Myocyte (in vitro differentiated cells): Measurements from ENCODE around the gene IGSF11. TPM values are rescaled to one million over a fixed set of nuclear protein-coding genes. Genes with fewer than 3 reads are reported as not detected.
"Not testable (repeated sequence)": the region's sequence is repeated elsewhere in the genome, so short reads cannot be mapped to it uniquely, and the experiment has no call there.

Experiments used
- DNase-seq: peaks from one replicate; pipeline ENCODE4 v3.0.0-alpha.2; 2012; ENCODE audit warnings: low read depth
- polyA plus RNA-seq: library from polyadenylated mRNA; unstranded; fragments of >200 nt; gene quantifications from one replicate; pipeline ENCODE4 v1.2.1, GENCODE V29; 2012; ENCODE audit warnings: missing spikeins
- total RNA-seq: library from RNA; depleted of rRNA; stranded (reverse); fragments of >200 nt; gene quantifications from 2 replicates; pipeline ENCODE4 v1.2.3, GENCODE V29; 2014

IGSF11 gene
- 0.10 and 0.27 TPM in 2 replicates for total RNA-seq
- 0.04 TPM for polyA plus RNA-seq

- peak; percentile 47 for DNase-seq
Measured at GRCh38 chr3:119034256-119035013, at the start of gene IGSF11. TSS of gene IGSF11 (minus strand) at chr3:119034846. CDS start at chr3:119034582, 264 bp downstream.

GRCh38 chr3:119080364-119080763, 45.7 kb upstream of the IGSF11 start:
- no peak for DNase-seq

- DNase-seq = no peak
Measured at GRCh38 chr3:119073258-119074001, 38.8 kb upstream of the IGSF11 start.

- DNase-seq = not testable (repeated sequence)
Measured at GRCh38 chr3:119072451-119072850, 37.8 kb upstream of the IGSF11 start.

- DNase-seq = no peak
Measured at GRCh38 chr3:119069725-119070124, 35.1 kb upstream of the IGSF11 start.

- DNase-seq = no peak
Measured at GRCh38 chr3:119063471-119063870, 28.8 kb upstream of the IGSF11 start.

GRCh38 chr3:119062892-119063291, 28.2 kb upstream of the IGSF11 start:
- DNase-seq = no peak

- DNase-seq = no peak
Measured at GRCh38 chr3:119044593-119044992, 9.9 kb upstream of the IGSF11 start.

- no peak for DNase-seq
Measured at GRCh38 chr3:119042162-119042561, 7.5 kb upstream of the IGSF11 start.

GRCh38 chr3:119035014-119035346, 334 bp upstream of the IGSF11 start:
- DNase-seq = no peak

- DNase-seq = no peak
Measured at GRCh38 chr3:119033393-119034255, 1.0 kb downstream of the IGSF11 start.

GRCh38 chr3:119025171-119025795, 9.4 kb downstream of the IGSF11 start:
- DNase-seq = no peak

GRCh38 chr3:119019767-119020518, 14.7 kb downstream of the IGSF11 start:
- DNase-seq = no peak

- DNase-seq = no peak
Measured at GRCh38 chr3:119018690-119019463, 15.8 kb downstream of the IGSF11 start.

GRCh38 chr3:119015942-119016341, 18.7 kb downstream of the IGSF11 start:
- no peak for DNase-seq

GRCh38 chr3:119013951-119014350, 20.7 kb downstream of the IGSF11 start:
- DNase-seq = no peak

GRCh38 chr3:119011528-119011927, 23.1 kb downstream of the IGSF11 start:
- no peak for DNase-seq

GRCh38 chr3:118997190-118997589, 37.5 kb downstream of the IGSF11 start:
- no peak for DNase-seq

- DNase-seq = no peak
Measured at GRCh38 chr3:118991775-118992174, 42.9 kb downstream of the IGSF11 start.
